ENCODE data around the gene SEC14L5. TPM values are rescaled to one million over a fixed set of nuclear protein-coding genes. Genes with fewer than 3 reads are reported as not detected.

Gene SEC14L5
- polyA plus RNA-seq, 5 donors, result 0.29 to 0.38 (median 0.31) TPM

- no peak for DNase-seq
Observed at GRCh38 chr16:4984174-4984990, 26.3 kb downstream of the SEC14L5 start.

- DNase-seq, result no peak
Observed at GRCh38 chr16:4987250-4987579, 29.1 kb downstream of the SEC14L5 start.

- no peak for DNase-seq
Observed at GRCh38 chr16:4987580-4988374, 29.6 kb downstream of the SEC14L5 start.

- DNase-seq, result no peak
Observed at GRCh38 chr16:4988647-4989046, 30.5 kb downstream of the SEC14L5 start.

GRCh38 chr16:4989391-4990006 is 31.4 kb downstream of the SEC14L5 start:
- DNase-seq, result no peak

- no peak for DNase-seq
Observed at GRCh38 chr16:4990415-4990814, 32.3 kb downstream of the SEC14L5 start.

- DNase-seq, result no peak
Observed at GRCh38 chr16:4991754-4992153, 33.6 kb downstream of the SEC14L5 start.

- DNase-seq, result no peak
Observed at GRCh38 chr16:4994719-4995434, 36.7 kb downstream of the SEC14L5 start.

- no peak for DNase-seq
Observed at GRCh38 chr16:5000573-5001001, 42.5 kb downstream of the SEC14L5 start.

GRCh38 chr16:5001571-5001970 is 43.4 kb downstream of the SEC14L5 start:
- no peak for DNase-seq

GRCh38 chr16:5001986-5002385 is 43.9 kb downstream of the SEC14L5 start:
- DNase-seq, result no peak

GRCh38 chr16:5002699-5003143 is 44.6 kb downstream of the SEC14L5 start:
- no peak for DNase-seq

GRCh38 chr16:5003211-5003610 is 45.1 kb downstream of the SEC14L5 start:
- no peak for DNase-seq

- no peak for DNase-seq
Observed at GRCh38 chr16:5003828-5004227, 45.7 kb downstream of the SEC14L5 start.

- no peak for DNase-seq
Observed at GRCh38 chr16:5004311-5004710, 46.2 kb downstream of the SEC14L5 start.

GRCh38 chr16:5005916-5006315 is 47.8 kb downstream of the SEC14L5 start:
- DNase-seq, result no peak

GRCh38 chr16:5006348-5007193 is 48.4 kb downstream of the SEC14L5 start:
- DNase-seq, result no peak

- DNase-seq, result no peak
Observed at GRCh38 chr16:5007256-5007655, 49.1 kb downstream of the SEC14L5 start.

- DNase-seq, result no peak
Observed at GRCh38 chr16:5008311-5008731, 50.2 kb downstream of the SEC14L5 start.

GRCh38 chr16:5010576-5011329 is 52.6 kb downstream of the SEC14L5 start:
- DNase-seq, result no peak

Data from right lung (tissue), 5 donors.